GM19467 (cell line): ENCODE measurements around the gene EXOC3L1.

Source experiments
- ATAC-seq: cut with Tn5 transposase; IDR thresholded peaks from one replicate; pipeline ENCODE4 v1.9.1; 2021; ENCODE audit warnings: mild to moderate bottlenecking, moderate library complexity; ENCODE audit not compliant: unreplicated experiment

EXOC3L1 gene

GRCh38 chr16:67199011-67199807 is 9.3 kb upstream of the EXOC3L1 start, which contains the start of gene ELMO3:
Gene ELMO3 (plus strand): TSS chr16:67199131. CDS start chr16:67199327, 196 bp downstream.
- no peak for ATAC-seq

GRCh38 chr16:67198238-67198734 is 8.3 kb upstream of the EXOC3L1 start:
- no peak for ATAC-seq

DNA sequence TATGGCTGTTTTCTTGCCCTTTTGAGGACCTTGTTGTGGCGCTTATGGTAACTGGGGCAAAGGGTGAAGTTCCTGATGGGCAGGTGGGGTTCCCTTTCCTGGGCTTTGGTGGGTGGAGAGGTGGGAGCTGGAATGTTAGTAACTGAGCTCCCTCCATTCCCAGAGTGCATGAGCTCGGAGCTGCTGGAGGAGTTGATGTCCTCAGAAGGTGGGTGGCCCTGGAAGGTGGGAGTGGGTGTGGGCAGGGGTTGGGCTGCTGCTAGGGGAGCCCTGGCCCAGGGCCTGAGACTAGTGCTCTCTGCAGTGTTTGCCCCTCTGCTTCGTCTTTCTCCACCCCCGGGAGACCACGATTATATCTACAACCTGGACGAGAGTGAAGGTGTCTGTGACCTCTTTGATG is 7.8 kb upstream of the EXOC3L1 start:
- ATAC-seq: no peak

- no peak for ATAC-seq
Observed at GRCh38 chr16:67196881-67197280, 6.9 kb upstream of the EXOC3L1 start.

DNA sequence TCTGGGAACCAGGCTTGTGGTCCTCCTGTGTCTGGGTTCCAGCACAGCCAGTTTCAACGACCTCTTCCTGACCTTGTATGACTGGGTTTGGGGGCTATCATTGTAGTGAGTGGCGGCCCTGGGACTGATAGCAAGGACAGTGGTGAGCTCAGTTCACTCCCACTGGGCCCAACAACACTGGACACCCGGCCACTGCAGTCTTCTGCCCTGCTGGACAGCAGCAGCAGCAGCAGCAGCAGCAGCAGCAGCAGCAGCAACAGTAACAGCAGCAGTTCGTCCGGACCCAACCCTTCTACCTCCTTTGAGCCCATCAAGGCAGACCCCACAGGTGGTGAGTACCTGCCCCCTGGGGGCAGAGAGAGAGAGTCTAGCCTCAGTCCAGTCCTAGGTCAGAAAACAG is 5.7 kb upstream of the EXOC3L1 start:
- ATAC-seq: no peak

- no peak for ATAC-seq
Observed at GRCh38 chr16:67194260-67194659, 4.3 kb upstream of the EXOC3L1 start.

GRCh38 chr16:67193536-67193935 is 3.6 kb upstream of the EXOC3L1 start:
- ATAC-seq: no peak

DNA sequence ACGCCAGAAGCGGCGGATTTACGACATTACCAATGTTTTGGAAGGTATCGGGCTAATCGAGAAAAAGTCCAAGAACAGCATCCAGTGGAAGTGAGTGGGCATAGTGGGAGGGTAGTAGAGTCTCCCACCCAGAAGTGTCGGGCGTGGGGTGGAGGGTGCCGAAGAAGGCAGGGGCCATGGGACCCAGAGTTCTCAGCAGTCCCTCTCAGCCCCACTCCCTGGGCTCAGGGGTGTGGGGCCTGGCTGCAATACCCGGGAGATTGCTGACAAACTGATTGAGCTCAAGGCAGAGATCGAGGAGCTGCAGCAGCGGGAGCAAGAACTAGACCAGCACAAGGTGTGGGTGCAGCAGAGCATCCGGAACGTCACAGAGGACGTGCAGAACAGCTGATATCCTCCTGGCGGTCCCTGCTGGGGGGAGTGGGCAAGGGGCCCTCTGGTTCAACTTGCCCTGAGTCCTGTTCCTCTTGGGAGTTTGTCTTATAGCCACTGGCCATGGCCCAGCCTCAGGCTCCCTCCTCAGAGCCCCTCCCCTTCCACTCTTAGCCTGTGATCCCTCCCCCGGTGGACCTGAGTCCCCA is 2.9 kb upstream of the EXOC3L1 start:
- ATAC-seq: peak; percentile 4

GRCh38 chr16:67191995-67192681 is 2.2 kb upstream of the EXOC3L1 start, which contains the start of gene E2F4:
Gene E2F4 (plus strand): TSS chr16:67192155. CDS start chr16:67192228, 73 bp downstream.
- peak; percentile 79 for ATAC-seq

GRCh38 chr16:67191411-67191994 is 1.6 kb upstream of the EXOC3L1 start:
- no peak for ATAC-seq

- no peak for ATAC-seq
Observed at GRCh38 chr16:67190448-67191399, 788 bp upstream of the EXOC3L1 start.

DNA sequence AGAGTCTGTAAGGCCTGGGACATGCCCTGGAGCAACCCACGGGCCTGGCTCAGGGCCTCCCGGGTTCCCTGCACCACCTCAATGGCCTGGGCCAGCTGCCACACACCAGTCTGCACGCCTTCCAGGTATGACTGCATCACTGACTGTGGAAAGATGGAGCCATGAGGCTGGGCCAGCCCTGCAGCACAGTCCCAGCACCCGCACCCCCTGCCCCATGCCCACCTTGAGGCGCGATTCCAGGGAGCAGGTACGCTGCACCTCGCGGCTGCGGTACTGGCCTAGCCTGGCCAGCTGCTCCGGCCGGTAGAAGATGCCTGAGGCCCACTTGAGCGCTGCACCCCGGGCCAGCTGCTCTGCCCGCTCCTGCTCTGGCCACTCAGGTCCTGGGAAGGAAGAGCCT is 1.1 kb downstream of the EXOC3L1 start:
- ATAC-seq: no peak

DNA sequence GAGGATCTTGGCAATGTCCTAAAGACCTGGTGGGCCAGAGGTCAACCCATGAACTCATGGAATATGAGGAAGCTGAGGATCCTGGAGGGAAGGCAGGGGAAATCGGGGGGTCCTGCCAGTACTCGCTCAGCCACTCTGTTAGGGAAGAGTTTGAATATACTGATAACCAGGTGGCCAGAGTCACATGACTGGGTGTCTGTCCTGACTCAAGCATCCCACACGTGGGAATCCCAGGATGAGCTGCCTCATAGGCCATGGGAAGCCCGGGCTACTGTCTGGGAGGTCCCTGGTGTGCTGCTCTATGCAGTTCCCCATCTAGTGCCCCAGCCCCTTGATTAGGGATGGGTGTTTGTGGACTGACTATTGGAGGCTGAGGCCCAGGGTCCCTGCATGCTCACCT is 1.6 kb downstream of the EXOC3L1 start:
- ATAC-seq: no peak

GRCh38 chr16:67187175-67187890 is 2.6 kb downstream of the EXOC3L1 start:
- ATAC-seq: no peak

DNA sequence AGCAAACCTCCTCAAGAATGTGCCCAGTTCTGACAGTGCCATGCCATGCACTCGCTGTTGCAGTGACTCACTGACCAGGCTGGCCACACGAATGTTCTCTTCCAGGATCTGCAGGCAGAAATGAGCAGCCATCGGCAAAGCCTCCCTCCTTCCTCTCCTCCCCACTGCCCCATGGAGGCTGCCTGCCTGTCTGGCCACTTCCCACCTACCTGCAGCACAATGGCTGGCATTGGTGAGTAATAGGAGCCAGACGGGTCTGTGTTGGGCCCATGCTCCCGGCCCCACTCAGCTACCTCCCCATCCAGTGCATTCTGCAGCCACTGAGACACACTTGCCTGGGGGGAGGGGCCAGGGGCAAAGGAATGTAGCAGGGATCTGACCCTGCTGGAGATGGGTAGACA is 3.4 kb downstream of the EXOC3L1 start:
- no peak for ATAC-seq

- no peak for ATAC-seq
Observed at GRCh38 chr16:67185651-67186134, 4.2 kb downstream of the EXOC3L1 start.

DNA sequence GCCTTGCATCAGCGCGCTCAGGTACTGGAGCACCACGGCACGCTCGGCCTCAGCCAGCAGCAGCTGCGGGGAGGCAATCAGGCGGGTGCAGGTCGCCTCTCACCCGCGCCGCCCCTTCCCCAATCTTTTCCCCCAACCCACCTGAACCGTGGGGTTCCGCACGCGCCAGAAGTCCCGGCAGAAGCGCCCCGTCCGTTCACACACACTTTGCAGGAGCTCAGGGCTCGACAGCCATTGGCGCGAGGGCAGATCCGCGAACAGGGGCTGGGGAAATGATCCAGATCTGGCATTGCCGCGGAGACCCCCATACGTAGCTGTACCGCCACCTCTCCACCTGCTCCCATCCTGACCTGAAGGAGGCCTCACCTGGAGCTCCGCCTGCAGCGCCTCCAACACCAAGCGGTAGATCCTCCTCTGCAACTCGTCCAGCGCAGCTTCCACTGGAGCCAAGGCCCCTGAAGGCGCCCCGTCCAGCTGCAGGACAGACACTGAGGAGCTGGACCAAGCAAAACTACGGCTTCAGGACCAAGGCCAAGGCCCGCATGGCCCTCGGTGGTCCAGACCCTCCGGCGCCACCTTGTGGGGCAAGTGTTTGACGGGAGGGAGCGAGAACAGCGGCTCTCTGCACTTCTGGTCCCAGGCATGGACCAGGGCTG is 4.8 kb downstream of the EXOC3L1 start:
- ATAC-seq: no peak

DNA sequence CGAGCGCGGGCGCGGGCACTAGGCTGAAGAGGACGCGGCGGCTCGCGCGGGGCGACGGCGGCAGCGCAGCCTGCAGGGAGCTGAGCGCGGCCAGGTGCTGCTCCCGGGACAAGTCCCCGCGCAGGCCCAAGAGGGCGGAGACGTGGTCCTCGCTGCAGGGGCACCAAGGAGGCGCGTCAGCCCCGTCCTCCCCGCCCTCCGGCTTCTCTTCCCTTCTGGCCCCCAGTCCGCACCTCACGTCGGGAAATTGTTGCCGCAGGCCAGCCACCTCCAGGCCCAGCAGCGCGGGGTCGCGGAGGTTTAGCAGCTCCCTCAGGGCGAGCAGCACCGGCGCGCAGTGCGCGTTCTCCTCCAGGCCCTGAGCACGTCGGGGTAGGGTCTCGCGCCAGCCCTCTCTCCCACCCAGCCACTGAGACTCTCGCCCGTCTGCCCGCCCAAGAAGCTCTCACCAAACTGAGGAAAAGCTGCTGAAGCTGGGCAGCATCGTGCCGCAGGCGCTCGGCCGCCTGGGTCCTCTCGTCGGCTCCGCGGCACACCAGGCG is 5.4 kb downstream of the EXOC3L1 start:
- no peak for ATAC-seq
